Measurements from ENCODE around the gene LRRFIP1.

Gene LRRFIP1

DNA sequence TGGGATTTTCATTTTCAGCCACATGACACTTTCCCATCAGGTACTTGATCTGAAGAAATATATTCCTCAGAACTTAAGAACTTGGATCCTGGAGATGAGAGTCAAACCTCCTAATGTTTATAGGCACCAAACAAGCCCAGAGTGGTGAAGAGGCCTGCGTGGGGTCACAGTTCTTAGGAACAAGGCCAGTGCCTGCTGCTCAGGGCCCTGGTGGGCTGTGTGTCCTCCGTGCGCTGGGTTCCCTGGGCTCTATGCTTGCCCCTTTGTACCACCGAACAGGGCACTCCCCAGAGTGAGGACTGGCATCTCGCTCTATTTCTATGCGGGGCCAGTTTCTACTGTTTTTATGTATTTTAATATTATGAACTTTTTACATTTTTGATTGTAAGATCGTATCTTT, 95.2 kb downstream of the LRRFIP1 start:
- no peak for DNase-seq (ENCODE audit: low read depth in 2 of 2)

GRCh38 chr2:237723023-237723422, 95.6 kb downstream of the LRRFIP1 start:
- no peak for DNase-seq (ENCODE audit: low read depth in 2 of 2)

DNA sequence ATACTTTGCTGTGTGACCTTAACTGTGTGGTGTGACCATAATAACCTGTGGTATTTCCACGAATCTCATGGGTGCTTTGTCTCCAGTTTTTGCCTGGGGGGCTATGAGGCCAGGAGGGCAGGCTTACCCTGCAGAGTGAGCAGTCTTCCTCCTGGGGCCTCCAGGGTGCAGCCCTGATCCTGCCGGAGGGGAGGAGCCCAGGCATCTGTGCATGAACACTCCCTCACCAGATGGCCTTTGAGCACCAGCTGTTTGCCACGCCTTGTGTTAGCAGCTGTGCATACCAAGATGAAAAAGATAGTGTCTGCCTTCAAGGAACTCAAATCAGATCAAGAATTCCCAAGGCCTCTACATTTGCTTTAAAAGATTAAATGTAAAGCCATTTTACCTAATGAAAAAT, 96.2 kb downstream of the LRRFIP1 start:
- DNase-seq (ENCODE audit: low read depth in 2 of 2), result no peak

- DNase-seq (ENCODE audit: low read depth in 2 of 2), result no peak
These were observed 97.6 kb downstream of the LRRFIP1 start for GRCh38 chr2:237724811-237725478.

- no peak for DNase-seq (ENCODE audit: low read depth in 2 of 2)
These were observed 98.3 kb downstream of the LRRFIP1 start for GRCh38 chr2:237725661-237726060.

GRCh38 chr2:237726401-237726830, 99.0 kb downstream of the LRRFIP1 start:
- DNase-seq (ENCODE audit: low read depth in 2 of 2), result no peak

DNA sequence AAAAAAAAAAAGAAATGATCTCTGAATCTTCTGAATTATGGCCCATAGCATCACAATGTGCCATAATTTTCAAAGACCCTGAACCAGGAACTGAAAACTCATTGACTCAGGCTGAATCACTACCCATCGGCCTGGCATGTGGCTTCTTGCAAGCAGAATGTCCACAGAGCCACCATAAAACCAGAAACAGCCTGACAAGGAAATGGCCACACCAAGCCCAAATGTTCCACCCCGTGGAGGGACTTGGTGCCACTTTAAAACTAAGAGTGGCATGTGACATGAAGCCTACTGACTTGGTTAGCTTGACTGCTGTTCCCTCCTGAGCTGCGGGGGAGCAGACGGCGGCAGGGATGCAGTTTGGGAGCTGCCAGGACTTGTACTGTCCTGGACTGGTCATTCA, 100.0 kb downstream of the LRRFIP1 start:
- DNase-seq (ENCODE audit: low read depth in 2 of 2), result no peak

- DNase-seq (ENCODE audit: low read depth in 2 of 2), result no peak
These were observed 102.5 kb downstream of the LRRFIP1 start for GRCh38 chr2:237729681-237730475.

DNA sequence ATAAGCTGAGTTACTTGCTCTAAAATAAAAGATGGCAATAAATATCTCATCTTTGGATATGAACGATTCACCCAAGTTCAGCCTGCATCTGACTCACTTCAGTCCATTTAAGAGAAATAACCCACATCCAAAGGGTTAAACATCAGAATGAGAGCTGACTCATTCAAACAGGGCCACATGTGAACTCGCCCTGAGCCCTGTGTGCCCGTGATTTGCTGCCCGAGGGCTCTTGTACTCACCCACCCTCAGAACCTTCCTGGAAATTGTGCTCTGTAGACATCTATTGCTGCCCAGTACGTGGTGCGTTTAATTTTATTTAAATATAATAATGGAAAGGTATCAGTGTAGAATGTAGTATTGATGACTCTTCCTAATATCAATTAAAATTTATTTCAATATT, 104.3 kb downstream of the LRRFIP1 start:
- DNase-seq (ENCODE audit: low read depth in 2 of 2), result no peak

- no peak for DNase-seq (ENCODE audit: low read depth in 2 of 2)
These were observed 104.7 kb downstream of the LRRFIP1 start for GRCh38 chr2:237732070-237732469.

DNA sequence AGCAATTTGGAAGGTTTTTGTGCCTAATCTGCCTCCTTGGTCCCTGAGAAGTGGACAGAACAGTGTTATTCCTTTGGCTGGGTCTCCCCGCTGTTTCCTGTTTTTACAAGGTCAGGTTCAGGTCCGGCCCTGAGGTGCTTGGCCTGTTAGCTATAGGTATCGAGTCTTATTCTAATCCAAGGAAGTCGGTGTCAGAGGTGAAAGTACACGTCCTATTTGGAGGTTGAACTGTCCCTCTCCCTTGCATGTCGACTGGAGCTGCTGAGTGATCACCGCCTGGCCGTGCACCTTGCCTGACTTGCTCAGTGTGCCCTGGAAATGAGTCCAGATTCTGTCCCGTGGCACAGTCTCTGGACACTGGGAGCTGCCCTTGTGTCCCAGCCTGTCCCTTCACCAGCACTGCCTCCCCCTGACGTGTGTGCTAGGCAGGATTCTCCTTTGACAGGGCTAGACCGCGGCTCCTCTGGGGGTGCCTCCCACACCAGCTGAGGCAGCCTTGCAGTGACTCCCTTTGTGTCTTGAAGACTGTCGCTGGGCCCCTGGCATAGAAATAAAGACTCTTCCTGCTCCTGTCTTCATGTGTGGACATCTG, 105.5 kb downstream of the LRRFIP1 start:
- DNase-seq (ENCODE audit: low read depth in 2 of 2), result no peak

- DNase-seq (ENCODE audit: low read depth in 2 of 2), result no peak
These were observed 106.4 kb downstream of the LRRFIP1 start for GRCh38 chr2:237733677-237734300.

DNA sequence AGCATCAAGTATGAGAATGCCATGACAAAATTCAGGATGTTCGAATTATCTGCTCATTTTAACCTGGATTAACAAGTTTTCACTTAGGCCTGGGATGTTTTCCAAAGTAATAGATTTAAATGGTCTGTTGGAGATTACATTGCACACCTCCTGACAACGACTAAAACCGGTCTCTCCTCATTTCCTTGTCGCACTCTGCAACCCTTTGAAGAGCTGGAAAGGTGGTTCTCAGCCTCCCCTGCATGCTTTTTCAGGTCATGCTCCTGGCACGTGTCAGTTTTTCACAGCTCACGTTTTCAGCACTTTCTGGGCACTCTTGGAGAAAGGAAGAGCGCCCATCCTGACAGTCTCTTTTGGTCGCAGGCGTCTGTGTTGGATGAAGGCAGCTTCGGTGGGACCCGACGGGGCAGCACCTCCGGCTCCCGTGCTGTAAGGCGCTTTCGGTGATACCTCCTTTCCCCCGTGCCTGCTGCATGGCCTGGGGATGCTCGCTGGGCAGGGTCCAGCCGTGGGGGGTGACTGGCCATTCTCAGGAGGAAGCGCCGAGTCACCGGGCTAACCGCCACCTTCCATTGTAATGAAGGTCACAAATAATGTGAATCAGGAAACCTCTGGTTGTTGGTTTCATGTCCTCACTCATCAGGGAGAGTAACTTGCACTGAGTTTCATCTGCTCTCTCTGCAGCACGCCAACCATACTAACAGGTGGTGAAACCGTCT, 107.7 kb downstream of the LRRFIP1 start:
- DNase-seq (ENCODE audit: low read depth in 2 of 2), result no peak

- no peak for DNase-seq (ENCODE audit: low read depth in 2 of 2)
These were observed 108.4 kb downstream of the LRRFIP1 start for GRCh38 chr2:237735798-237736197.

DNA sequence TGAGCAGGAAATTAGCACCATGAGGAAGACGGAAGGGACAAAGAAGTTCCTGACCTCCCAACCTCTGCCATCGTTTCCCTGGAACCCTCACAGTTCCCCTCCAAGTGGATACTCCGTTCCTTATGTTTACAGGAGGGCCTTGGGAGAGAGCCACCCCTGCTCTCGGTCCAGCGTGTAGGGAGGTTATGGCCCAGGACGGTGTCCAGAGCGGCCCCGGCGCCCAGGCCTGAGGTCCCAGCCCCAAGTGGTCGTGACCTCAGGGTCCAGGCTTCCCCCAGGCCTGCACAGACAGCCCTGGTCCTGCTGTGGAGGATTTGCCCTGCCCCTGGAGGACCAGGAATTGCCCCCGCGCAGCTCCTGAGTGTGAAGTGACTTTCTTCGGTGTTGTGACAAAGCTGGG, 109.4 kb downstream of the LRRFIP1 start:
- no peak for DNase-seq (ENCODE audit: low read depth in 2 of 2)

- DNase-seq (ENCODE audit: low read depth in 2 of 2), result no peak
These were observed 109.9 kb downstream of the LRRFIP1 start for GRCh38 chr2:237737196-237737865.

GRCh38 chr2:237738255-237738654, 110.9 kb downstream of the LRRFIP1 start:
- DNase-seq (ENCODE audit: low read depth in 2 of 2), result no peak

GRCh38 chr2:237739101-237739500, 111.7 kb downstream of the LRRFIP1 start:
- DNase-seq (ENCODE audit: low read depth in 2 of 2), result no peak

GRCh38 chr2:237742191-237742590, 114.8 kb downstream of the LRRFIP1 start:
- no peak for DNase-seq (ENCODE audit: low read depth in 2 of 2)

- no peak for DNase-seq (ENCODE audit: low read depth in 2 of 2)
These were observed 115.2 kb downstream of the LRRFIP1 start for GRCh38 chr2:237742614-237743013.

DNA sequence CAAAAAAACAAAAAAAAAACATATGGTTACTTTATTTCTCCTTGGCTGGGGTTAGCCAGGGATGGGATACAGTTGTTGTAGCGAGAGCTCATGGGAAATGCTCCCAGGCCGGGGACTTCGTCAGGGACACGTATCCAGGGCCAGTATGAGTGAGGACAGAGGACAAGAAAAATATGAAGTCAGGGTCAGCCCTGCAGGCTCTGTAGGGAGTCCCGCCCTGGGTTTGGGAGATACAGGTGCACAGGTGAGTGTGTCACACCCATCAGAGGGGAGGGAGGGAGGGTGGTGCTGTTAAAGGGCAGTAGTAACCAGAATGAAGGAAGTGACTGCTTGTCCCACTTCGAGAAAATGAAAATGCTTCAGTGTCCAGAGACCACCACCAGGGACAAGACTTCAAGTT, 115.6 kb downstream of the LRRFIP1 start:
- no peak for DNase-seq (ENCODE audit: low read depth in 2 of 2)
